Activated T-helper 2 cell treated with anti-CD3 and anti-CD28 coated beads, Interferon-gamma antibody, Interleukin-2, Interleukin-4, amounts not matched to agents 10 μg/mL and 5 μg/mL and 100 μg/mL, durations not matched to agents 14 hours and 24 hours and 36 hours (primary cell): ENCODE results near the gene SFMBT2. TPM values are rescaled to one million over a fixed set of nuclear protein-coding genes. Genes with fewer than 3 reads are reported as not detected.
"Not testable (repeated sequence)": the region's sequence is repeated elsewhere in the genome, so short reads cannot be mapped to it uniquely, and the experiment has no call there.

Source experiments
- DNase-seq: peaks from one replicate; pipeline ENCODE4 v3.0.0; 2021; ENCODE audit warnings: low spot score
- H3K27ac Mint-ChIP-seq: one replicate; pipeline ENCODE4 v1.8.0; 2021; ENCODE audit warnings: mixed read lengths
- H3K27me3 Mint-ChIP-seq: one replicate; pipeline ENCODE4 v1.8.0; 2021; ENCODE audit warnings: low read depth, mixed read lengths
- H3K36me3 Mint-ChIP-seq: one replicate; pipeline ENCODE4 v1.8.0; 2021; ENCODE audit warnings: low read depth, mixed read lengths
- H3K4me1 Mint-ChIP-seq: one replicate; pipeline ENCODE4 v1.8.0; 2021; ENCODE audit warnings: low read depth, mixed read lengths
- H3K4me3 Mint-ChIP-seq: one replicate; pipeline ENCODE4 v1.8.0; 2021; ENCODE audit warnings: low read depth, mild to moderate bottlenecking, moderate library complexity, mixed read lengths
- H3K9me3 Mint-ChIP-seq: one replicate; pipeline ENCODE4 v1.8.0; 2021; ENCODE audit warnings: mixed read lengths
- intact Hi-C: fragments of 100-400 bp; cut with micrococcal nuclease; formaldehyde crosslinking; loops from one replicate; pipeline ENCODE4 v1.15.1; 2023
- total RNA-seq: library from RNA; stranded (reverse); gene quantifications from 2 replicates; pipeline ENCODE4 v1.2.3, GENCODE V29; 2022

Gene SFMBT2
- total RNA-seq, 1 donor from 2014 or later: 27.6 TPM

DNA sequence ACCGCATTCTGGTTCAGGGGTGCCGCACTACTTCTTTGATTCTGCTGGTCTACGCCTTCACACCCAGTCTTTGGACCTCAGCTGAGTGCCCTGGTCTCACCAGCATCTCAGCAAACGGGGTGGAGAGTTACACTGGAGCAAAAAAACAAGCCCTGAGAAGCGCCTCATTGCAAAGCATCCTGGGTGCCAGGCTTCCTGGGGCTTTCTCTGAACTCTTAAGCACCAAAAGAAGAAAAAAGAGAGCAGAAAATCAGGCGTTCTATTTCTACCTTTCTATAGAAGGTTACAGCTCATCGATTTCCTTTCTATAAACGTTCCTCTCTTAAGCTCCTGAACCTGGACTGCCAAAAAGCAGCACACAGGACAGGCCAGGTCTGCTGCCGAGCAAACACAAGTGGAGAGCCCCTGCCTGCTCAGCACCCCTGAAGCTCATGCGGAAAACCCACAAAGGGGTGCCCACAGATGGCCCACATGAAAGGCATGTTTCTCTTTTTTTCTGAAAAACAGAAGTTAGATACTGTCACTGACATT is 217.9 kb downstream of the SFMBT2 start:
- intact Hi-C loops: loop anchor here (1.0 to 5.0 kb wide), 6 partner anchors 8 to 266 kb away; no protein-coding TSS in a partner anchor
- H3K36me3 Mint-ChIP-seq: peaks cover 85% of the 10 kb centered on the region
- H3K4me3 Mint-ChIP-seq: peak overlapping the region; percentile 58
- no peaks in the 10 kb centered on the region for H3K27me3 Mint-ChIP-seq
- DNase-seq: peak; percentile 62
- peak overlapping the region; percentile 97 for H3K27ac Mint-ChIP-seq
- H3K9me3 Mint-ChIP-seq: peaks cover 33% of the 10 kb centered on the region
- H3K4me1 Mint-ChIP-seq: peaks cover 59% of the 10 kb centered on the region

GRCh38 chr10:7192061-7192460 is 218.8 kb downstream of the SFMBT2 start:
- H3K4me1 Mint-ChIP-seq: peaks cover 66% of the 10 kb centered on the region

GRCh38 chr10:7190772-7191171 is 220.1 kb downstream of the SFMBT2 start:
- not testable (repeated sequence) for H3K4me3 Mint-ChIP-seq, DNase-seq, H3K27me3 Mint-ChIP-seq
- Mint-ChIP-seq H3K36me3 (peaks cover 83% of the 10 kb centered on the region), H3K27ac (peak overlapping the region; percentile 25), H3K9me3 (peaks cover 26% of the 10 kb centered on the region), H3K4me1 (peaks cover 76% of the 10 kb centered on the region)
- intact Hi-C loops: loop anchor here (5.0 kb wide), 1 partner anchor 68 kb away; no protein-coding TSS in a partner anchor

More at GRCh38 chr10:7192061-7192460, 218.8 kb downstream of the SFMBT2 start:
- H3K4me3 Mint-ChIP-seq: peak overlapping the region; percentile 24
- H3K27ac Mint-ChIP-seq: peak overlapping the region; percentile 97
- no peaks in the 10 kb centered on the region for H3K27me3 Mint-ChIP-seq
- DNase-seq: no peak
- H3K36me3 Mint-ChIP-seq: peaks cover 85% of the 10 kb centered on the region
- H3K9me3 Mint-ChIP-seq: peaks cover 33% of the 10 kb centered on the region
- intact Hi-C loops: loop anchor here (2.0 to 5.0 kb wide), 3 partner anchors 70 to 265 kb away; no protein-coding TSS in a partner anchor

- H3K27ac Mint-ChIP-seq: no peak overlapping the region
- no peak overlapping the region for H3K4me3 Mint-ChIP-seq
- H3K36me3 Mint-ChIP-seq: peaks cover 83% of the 10 kb centered on the region
- no peaks in the 10 kb centered on the region for H3K27me3 Mint-ChIP-seq
- DNase-seq: no peak
- H3K9me3 Mint-ChIP-seq: peaks cover 26% of the 10 kb centered on the region
- peaks cover 82% of the 10 kb centered on the region for H3K4me1 Mint-ChIP-seq
- intact Hi-C loops: loop anchor here (5.0 to 10.0 kb wide), 4 partner anchors 67 to 685 kb away; no protein-coding TSS in a partner anchor
Observed at GRCh38 chr10:7189909-7190308, 220.9 kb downstream of the SFMBT2 start.

DNA sequence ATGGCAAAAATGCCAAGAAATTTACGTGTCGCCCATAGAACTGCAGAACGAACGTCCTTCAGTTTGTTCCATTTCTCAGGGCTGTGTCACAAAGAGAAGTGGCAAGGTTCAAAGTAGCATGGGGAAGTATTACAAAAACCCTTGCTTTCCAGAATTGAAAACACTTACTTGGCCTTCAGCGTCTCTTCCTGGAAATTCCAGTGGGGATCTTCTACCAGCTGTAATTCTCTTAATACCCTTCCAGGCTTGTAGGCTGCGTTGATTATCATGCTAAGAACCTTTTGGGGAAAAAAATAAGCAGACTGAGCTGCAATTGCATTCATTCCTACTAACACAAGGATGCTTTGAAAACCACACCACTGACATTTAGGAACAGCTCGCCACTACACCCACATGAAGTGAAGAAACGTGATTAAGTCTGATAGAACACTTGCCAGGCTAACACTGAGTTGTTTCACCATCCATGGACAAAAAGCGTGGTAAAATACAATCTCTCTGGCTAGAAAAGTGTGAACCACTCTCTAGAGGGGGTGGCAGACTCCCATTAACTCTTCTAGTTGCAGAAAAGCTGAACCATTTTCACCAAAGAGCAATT is 222.3 kb downstream of the SFMBT2 start:
- Mint-ChIP-seq H3K9me3 (peaks cover 29% of the 10 kb centered on the region), H3K27ac (peak overlapping the region; percentile 16), H3K36me3 (peaks cover 83% of the 10 kb centered on the region), H3K4me1 (peaks cover 82% of the 10 kb centered on the region), H3K4me3 (no peak overlapping the region), H3K27me3 (no peaks in the 10 kb centered on the region)
- intact Hi-C loops: loop anchor here (5.0 to 10.0 kb wide), 3 partner anchors 69 to 684 kb away; no protein-coding TSS in a partner anchor
- DNase-seq: no peak

DNA sequence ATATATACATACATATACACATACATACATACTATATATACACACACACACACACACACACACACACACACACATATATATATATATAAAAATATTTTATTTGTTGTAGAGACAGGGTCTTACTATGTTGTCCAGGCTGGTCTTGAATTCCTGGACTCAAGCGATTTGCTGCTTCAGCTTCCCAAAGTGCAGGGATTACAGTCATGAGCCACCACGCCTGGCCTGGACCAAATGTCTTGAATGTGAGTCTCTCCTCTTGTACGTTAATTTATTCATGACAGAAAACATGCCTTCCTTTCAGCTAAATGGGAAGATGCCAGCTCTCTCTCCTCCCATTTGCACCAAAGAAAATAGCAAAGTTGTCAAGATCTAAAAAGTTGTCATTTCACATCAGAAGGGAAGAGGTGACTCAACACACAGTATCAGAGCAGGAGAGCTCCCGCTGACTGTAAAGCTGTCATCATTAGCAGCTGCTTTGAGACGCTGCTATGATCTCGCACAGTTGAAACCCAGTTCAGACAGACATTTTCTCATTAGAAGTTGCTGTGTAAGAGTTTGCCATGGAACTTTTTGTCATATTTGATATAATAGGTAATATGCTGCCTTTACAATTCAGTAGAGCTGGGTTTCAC is 224.3 kb downstream of the SFMBT2 start:
- H3K9me3 Mint-ChIP-seq: peaks cover 37% of the 10 kb centered on the region
- DNase-seq: no peak
- H3K27ac Mint-ChIP-seq: peak overlapping the region; percentile 80
- no peaks in the 10 kb centered on the region for H3K27me3 Mint-ChIP-seq
- H3K4me1 Mint-ChIP-seq: peaks cover 64% of the 10 kb centered on the region
- intact Hi-C loops: loop anchor here (5.0 to 10.0 kb wide), 3 partner anchors 71 to 682 kb away; no protein-coding TSS in a partner anchor
- peak overlapping the region; percentile 62 for H3K4me3 Mint-ChIP-seq
- H3K36me3 Mint-ChIP-seq: peaks cover 91% of the 10 kb centered on the region

DNA sequence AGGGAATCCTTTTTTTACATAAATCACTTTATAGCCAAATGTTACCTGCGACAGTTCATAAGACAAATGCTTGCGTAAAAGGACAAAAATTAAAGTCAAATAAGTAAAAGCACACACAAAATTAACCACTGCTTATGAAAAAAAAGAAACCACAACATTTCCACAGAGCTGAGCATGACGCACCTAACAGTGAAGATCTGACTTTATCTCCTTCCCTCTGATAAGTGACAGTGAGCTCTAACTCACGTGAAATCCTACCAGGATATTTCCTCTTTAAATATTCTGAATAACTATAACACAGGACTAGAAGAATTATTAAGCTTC is 225.5 kb downstream of the SFMBT2 start:
- H3K27me3 Mint-ChIP-seq: no peaks in the 10 kb centered on the region
- intact Hi-C loops: loop anchor here (1.0 to 10.0 kb wide), 6 partner anchors 8 to 681 kb away; no protein-coding TSS in a partner anchor
- H3K9me3 Mint-ChIP-seq: peaks cover 29% of the 10 kb centered on the region
- H3K4me3 Mint-ChIP-seq: peak overlapping the region; percentile 47
- no peak for DNase-seq
- H3K4me1 Mint-ChIP-seq: peaks cover 58% of the 10 kb centered on the region
- H3K36me3 Mint-ChIP-seq: peaks cover 88% of the 10 kb centered on the region
- peak overlapping the region; percentile 87 for H3K27ac Mint-ChIP-seq

DNA sequence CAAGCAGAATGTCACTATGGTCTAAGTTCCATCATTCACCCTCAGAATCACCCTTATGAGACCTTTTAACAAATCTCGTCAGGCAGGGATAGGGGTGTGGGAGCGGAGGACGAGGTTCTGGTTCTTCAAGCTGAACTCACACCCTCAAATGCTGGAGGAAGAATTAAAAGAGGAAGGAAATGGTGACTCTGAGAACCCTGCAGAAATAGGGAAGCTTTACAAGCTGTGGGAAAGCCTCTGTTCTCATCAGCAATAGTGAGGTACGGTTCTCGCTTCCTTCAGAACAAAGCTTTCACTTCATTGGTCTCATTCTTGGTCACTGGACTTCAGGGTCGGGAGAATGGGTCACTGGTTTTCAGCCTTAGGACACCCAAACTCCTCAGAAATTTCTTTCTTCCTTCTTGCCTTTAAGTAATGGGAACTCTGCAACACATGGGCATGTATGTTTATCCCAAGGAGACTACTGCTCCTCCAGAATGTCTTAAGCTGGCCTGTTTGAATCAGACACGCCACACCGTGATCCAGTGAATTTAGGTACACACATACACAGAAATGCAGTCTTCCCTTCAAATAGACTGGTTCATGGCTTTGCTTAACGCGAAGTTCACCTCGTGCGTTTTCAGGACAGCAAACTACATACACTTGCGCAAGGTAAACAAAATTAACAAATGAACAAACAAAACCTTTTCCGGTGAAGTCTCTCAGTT is 226.0 kb downstream of the SFMBT2 start:
- Mint-ChIP-seq H3K9me3 (peaks cover 29% of the 10 kb centered on the region), H3K4me3 (peak overlapping the region; percentile 47), H3K27me3 (no peaks in the 10 kb centered on the region), H3K4me1 (peaks cover 58% of the 10 kb centered on the region), H3K36me3 (peaks cover 89% of the 10 kb centered on the region), H3K27ac (peak overlapping the region; percentile 87)
- intact Hi-C loops: loop anchor here (1.0 to 10.0 kb wide), 6 partner anchors 8 to 680 kb away; no protein-coding TSS in a partner anchor
- no peak for DNase-seq

DNA sequence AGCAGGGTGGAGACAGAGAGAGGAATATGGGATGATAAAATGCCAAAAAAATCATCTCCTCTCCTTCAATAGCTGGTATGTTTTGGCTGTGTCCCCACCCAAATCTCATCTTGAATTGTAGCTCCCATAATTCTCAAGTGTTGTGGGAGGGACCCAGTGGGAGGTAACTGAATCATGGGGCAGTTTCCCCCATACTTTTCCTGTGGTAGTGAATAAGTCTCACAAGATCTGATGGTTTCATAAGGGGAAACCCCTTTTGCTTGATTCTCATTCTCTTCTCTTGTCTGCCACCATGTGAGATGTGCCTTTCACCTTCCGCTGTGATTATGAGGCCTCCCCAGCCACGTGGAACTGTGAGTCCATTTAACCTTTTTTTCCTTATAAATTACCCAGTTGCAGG is 226.7 kb downstream of the SFMBT2 start:
- Mint-ChIP-seq H3K9me3 (peaks cover 29% of the 10 kb centered on the region), H3K4me1 (peaks cover 52% of the 10 kb centered on the region), H3K27ac (peak overlapping the region; percentile 59), H3K36me3 (peaks cover 87% of the 10 kb centered on the region)
- DNase-seq, H3K4me3 Mint-ChIP-seq, H3K27me3 Mint-ChIP-seq: not testable (repeated sequence)
- intact Hi-C loops: loop anchor here (2.0 to 10.0 kb wide), 3 partner anchors 85 to 679 kb away; no protein-coding TSS in a partner anchor

GRCh38 chr10:7182327-7182726 is 228.5 kb downstream of the SFMBT2 start:
- H3K36me3 Mint-ChIP-seq: peaks cover 84% of the 10 kb centered on the region
- H3K9me3 Mint-ChIP-seq: peaks cover 29% of the 10 kb centered on the region
- DNase-seq, H3K27me3 Mint-ChIP-seq, H3K4me3 Mint-ChIP-seq, H3K27ac Mint-ChIP-seq: not testable (repeated sequence)
- intact Hi-C loops: loop anchor here (10.0 kb wide), 2 partner anchors 302 to 678 kb away; no protein-coding TSS in a partner anchor
- peaks cover 36% of the 10 kb centered on the region for H3K4me1 Mint-ChIP-seq

- peaks cover 37% of the 10 kb centered on the region for H3K9me3 Mint-ChIP-seq
- peaks cover 84% of the 10 kb centered on the region for H3K36me3 Mint-ChIP-seq
- no peaks in the 10 kb centered on the region for H3K27me3 Mint-ChIP-seq
- intact Hi-C loops: loop anchor here (10.0 kb wide), 2 partner anchors 303 to 677 kb away; no protein-coding TSS in a partner anchor
- H3K4me1 Mint-ChIP-seq: peaks cover 29% of the 10 kb centered on the region
- H3K27ac Mint-ChIP-seq: peak overlapping the region; percentile 52
- no peak overlapping the region for H3K4me3 Mint-ChIP-seq
- no peak for DNase-seq
Observed at GRCh38 chr10:7181420-7181819, 229.4 kb downstream of the SFMBT2 start.

DNA sequence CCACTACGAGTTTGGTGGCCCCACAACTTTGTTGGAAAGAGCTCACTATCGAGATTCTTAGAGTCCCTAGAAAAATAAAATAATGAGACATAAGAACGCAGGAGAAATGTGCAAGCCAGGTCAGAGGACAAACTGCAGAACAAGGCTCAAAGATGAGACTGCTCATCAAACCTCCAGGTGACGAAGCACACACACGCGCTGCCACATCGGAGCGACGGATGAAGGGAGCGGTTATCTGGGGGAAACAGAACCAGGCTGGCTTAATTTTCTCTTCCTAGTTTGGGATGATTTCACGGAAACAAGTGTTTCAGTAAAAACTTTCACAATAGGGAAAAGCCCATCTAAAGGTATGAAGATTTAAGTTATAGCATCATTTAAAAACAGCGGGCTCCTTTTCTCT is 231.3 kb downstream of the SFMBT2 start:
- peaks cover 85% of the 10 kb centered on the region for H3K36me3 Mint-ChIP-seq
- no peak overlapping the region for H3K27ac Mint-ChIP-seq

More for the DNA sequence above, 231.3 kb downstream of the SFMBT2 start:
- peaks cover 41% of the 10 kb centered on the region for H3K9me3 Mint-ChIP-seq
- intact Hi-C loops: no loop called here
- peaks cover 14% of the 10 kb centered on the region for H3K4me1 Mint-ChIP-seq
- H3K27me3 Mint-ChIP-seq: no peaks in the 10 kb centered on the region
- no peak for DNase-seq
- H3K4me3 Mint-ChIP-seq: no peak overlapping the region
